Left renal pelvis (tissue), 4 donors: ENCODE results near the gene GALNT2. TPM values are rescaled to one million over a fixed set of nuclear protein-coding genes. Genes with fewer than 3 reads are reported as not detected.

Source experiments
- DNase-seq, 4 donors: peaks; one replicate each; pipeline ENCODE4 v3.0.0-alpha.2; 2013; ENCODE audit warnings: low read depth in 4 of 4, low spot score in 3 of 4
- polyA plus RNA-seq, 4 donors: library from polyadenylated mRNA; unstranded; fragments of 120-200 nt; gene quantifications; one replicate each; pipeline ENCODE4 v1.2.1, GENCODE V29; 2013; ENCODE audit not compliant: insufficient read length in 4 of 4

Gene GALNT2
- polyA plus RNA-seq, 4 donors = 48.2 to 58.4 (median 55.8) TPM

- no peak for DNase-seq
Measured at GRCh38 chr1:230199034-230199433, 132.0 kb downstream of the GALNT2 start.

- no peak for DNase-seq
Measured at GRCh38 chr1:230199554-230199953, 132.5 kb downstream of the GALNT2 start.

GRCh38 chr1:230200276-230200675 lies 133.2 kb downstream of the GALNT2 start:
- no peak for DNase-seq

GRCh38 chr1:230201445-230201844 lies 134.4 kb downstream of the GALNT2 start:
- DNase-seq = no peak

GRCh38 chr1:230204842-230205241 lies 137.8 kb downstream of the GALNT2 start:
- DNase-seq = no peak

GRCh38 chr1:230205719-230206198 lies 138.7 kb downstream of the GALNT2 start:
- no peak for DNase-seq

- DNase-seq = no peak
Measured at GRCh38 chr1:230206207-230206606, 139.2 kb downstream of the GALNT2 start.

- no peak for DNase-seq
Measured at GRCh38 chr1:230206976-230207375, 139.9 kb downstream of the GALNT2 start.

- no peak for DNase-seq
Measured at GRCh38 chr1:230207598-230207997, 140.6 kb downstream of the GALNT2 start.

GRCh38 chr1:230208619-230209261 lies 141.7 kb downstream of the GALNT2 start:
- DNase-seq = no peak

- no peak for DNase-seq
Measured at GRCh38 chr1:230210326-230210980, 143.4 kb downstream of the GALNT2 start.

GRCh38 chr1:230210981-230211336 lies 143.9 kb downstream of the GALNT2 start:
- no peak for DNase-seq

GRCh38 chr1:230211436-230212145 lies 144.6 kb downstream of the GALNT2 start:
- DNase-seq = no peak

GRCh38 chr1:230212405-230212936 lies 145.4 kb downstream of the GALNT2 start:
- no peak for DNase-seq

GRCh38 chr1:230215031-230215430 lies 148.0 kb downstream of the GALNT2 start:
- DNase-seq = no peak

- no peak for DNase-seq
Measured at GRCh38 chr1:230215529-230215928, 148.5 kb downstream of the GALNT2 start.

GRCh38 chr1:230216896-230217295 lies 149.9 kb downstream of the GALNT2 start:
- no peak for DNase-seq

- DNase-seq = no peak
Measured at GRCh38 chr1:230218667-230219066, 151.6 kb downstream of the GALNT2 start.

- DNase-seq = no peak
Measured at GRCh38 chr1:230219174-230220067, 152.4 kb downstream of the GALNT2 start.

GRCh38 chr1:230220478-230220877 lies 153.4 kb downstream of the GALNT2 start:
- no peak for DNase-seq
